ENCODE data around the gene TTC28.

The TTC28 gene

GRCh38 chr22:28411125-28411524, 268.5 kb downstream of the TTC28 start:
- H3K79me1 ChIP-seq (replicated peaks; ENCODE audit: low read length, poor library complexity, severe bottlenecking) = peaks cover 8% of the 10 kb centered on the region

GRCh38 chr22:28410050-28410816, 269.4 kb downstream of the TTC28 start:
- H3K4ac ChIP-seq (ENCODE audit: low read depth in 1 of 2, low read length in 2 of 2) = no peak overlapping the region
- no peak overlapping the region for H4K91ac ChIP-seq (ENCODE audit: low read length)
- H2BK12ac ChIP-seq (ENCODE audit: low read length in 2 of 2) = no peak overlapping the region
- no peak overlapping the region for H3K23ac ChIP-seq (ENCODE audit: low read length in 2 of 2)
- H3K14ac ChIP-seq (ENCODE audit: low read length in 2 of 2) = no peak overlapping the region
- H3K4me3 ChIP-seq (ENCODE audit: insufficient read depth in 1 of 2, low read depth in 1 of 2, low read length in 2 of 2) = peak overlapping the region in 1 of 2 experiments; percentile 29
- H2AK5ac ChIP-seq (ENCODE audit: low read length, severe bottlenecking) = no peak overlapping the region
- no peak overlapping the region for H2AFZ ChIP-seq (ENCODE audit: low read depth, low read length)
- no peak overlapping the region for H3K27ac ChIP-seq (ENCODE audit: low read length, poor library complexity, severe bottlenecking)
- DNase-seq = peak; percentile 50
- 30% methylated on average over 2 of the region's 3 CpGs for WGBS
- no peak overlapping the region for H3K18ac ChIP-seq (ENCODE audit: low read depth in 1 of 2, low read length in 2 of 2)
- no peak overlapping the region for H2BK5ac ChIP-seq (ENCODE audit: low read depth, low read length, poor library complexity, severe bottlenecking)
- H3K36me3 ChIP-seq (ENCODE audit: control insufficient read depth in 1 of 2, insufficient read depth in 2 of 2, low read depth in 1 of 2, low read length in 2 of 2) = no peaks in the 10 kb centered on the region
- H3K4me2 ChIP-seq (ENCODE audit: low read length, poor library complexity, severe bottlenecking) = no peak overlapping the region
- no peak overlapping the region for H2BK15ac ChIP-seq (ENCODE audit: low read depth, poor library complexity, severe bottlenecking)
- no peak overlapping the region for H2BK120ac ChIP-seq (ENCODE audit: low read depth, low read length)
- H3K27me3 ChIP-seq (ENCODE audit: control insufficient read depth in 1 of 2, insufficient read depth in 1 of 2, low read length in 2 of 2) = no peaks in the 10 kb centered on the region
- peaks cover 7% of the 10 kb centered on the region for H3K79me1 ChIP-seq (replicated peaks; ENCODE audit: low read length, poor library complexity, severe bottlenecking)
- H3K4me1 ChIP-seq (ENCODE audit: control insufficient read depth, insufficient read depth, low read depth, low read length) = no peaks in the 10 kb centered on the region
- no peaks in the 10 kb centered on the region for H3K9me3 ChIP-seq (ENCODE audit: control insufficient read depth, low read length)
- peak overlapping the region; percentile 55 for H3K9ac ChIP-seq (ENCODE audit: low read length)
- H4K8ac ChIP-seq (ENCODE audit: low read length) = no peak overlapping the region

More at GRCh38 chr22:28411125-28411524, 268.5 kb downstream of the TTC28 start:
- H4K91ac ChIP-seq (ENCODE audit: low read length) = no peak overlapping the region
- H3K4ac ChIP-seq (ENCODE audit: low read depth in 1 of 2, low read length in 2 of 2) = no peak overlapping the region
- H2AFZ ChIP-seq (ENCODE audit: low read depth, low read length) = no peak overlapping the region
- no peak overlapping the region for H3K23ac ChIP-seq (ENCODE audit: low read length in 2 of 2)
- H3K14ac ChIP-seq (ENCODE audit: low read length in 2 of 2) = no peak overlapping the region
- no peak for DNase-seq
- H2AK5ac ChIP-seq (ENCODE audit: low read length, severe bottlenecking) = no peak overlapping the region
- no peak overlapping the region for H2BK12ac ChIP-seq (ENCODE audit: low read length in 2 of 2)
- no peak overlapping the region for H2BK120ac ChIP-seq (ENCODE audit: low read depth, low read length)
- no peak overlapping the region for H2BK5ac ChIP-seq (ENCODE audit: low read depth, low read length, poor library complexity, severe bottlenecking)
- H3K27ac ChIP-seq (ENCODE audit: low read length, poor library complexity, severe bottlenecking) = no peak overlapping the region
- H3K27me3 ChIP-seq (ENCODE audit: control insufficient read depth in 1 of 2, insufficient read depth in 1 of 2, low read length in 2 of 2) = no peaks in the 10 kb centered on the region
- H3K4me2 ChIP-seq (ENCODE audit: low read length, poor library complexity, severe bottlenecking) = no peak overlapping the region
- no peak overlapping the region for H2BK15ac ChIP-seq (ENCODE audit: low read depth, poor library complexity, severe bottlenecking)
- H3K4me1 ChIP-seq (ENCODE audit: control insufficient read depth, insufficient read depth, low read depth, low read length) = no peaks in the 10 kb centered on the region
- H3K36me3 ChIP-seq (ENCODE audit: control insufficient read depth in 1 of 2, insufficient read depth in 2 of 2, low read depth in 1 of 2, low read length in 2 of 2) = no peaks in the 10 kb centered on the region
- WGBS = 86% methylated on average over 4 of the region's 4 CpGs
- H3K4me3 ChIP-seq (ENCODE audit: insufficient read depth in 1 of 2, low read depth in 1 of 2, low read length in 2 of 2) = no peak overlapping the region
- no peak overlapping the region for H3K9ac ChIP-seq (ENCODE audit: low read length)
- no peak overlapping the region for H4K8ac ChIP-seq (ENCODE audit: low read length)
- no peak overlapping the region for H3K18ac ChIP-seq (ENCODE audit: low read depth in 1 of 2, low read length in 2 of 2)
- no peaks in the 10 kb centered on the region for H3K9me3 ChIP-seq (ENCODE audit: control insufficient read depth, low read length)

DNA sequence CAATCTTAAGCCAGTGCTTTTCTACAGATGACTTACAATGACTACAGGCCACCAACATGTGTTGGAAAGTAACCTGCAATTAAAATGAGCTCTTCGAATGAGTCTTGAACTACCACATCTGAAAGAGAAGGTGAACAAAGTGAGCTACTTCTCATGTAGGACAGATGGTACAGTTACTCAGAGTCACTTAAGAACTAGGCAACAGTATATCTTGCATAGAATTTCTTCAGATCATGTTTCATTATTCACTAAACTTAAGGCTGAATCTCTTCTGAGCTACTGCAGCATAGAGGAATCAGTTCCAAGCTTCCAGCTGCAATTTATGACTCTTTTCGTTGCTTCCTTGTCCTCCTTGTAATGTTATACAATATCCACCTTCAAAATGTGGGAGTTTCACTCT, 270.9 kb downstream of the TTC28 start:
- no peak overlapping the region for H4K91ac ChIP-seq (ENCODE audit: low read length)
- H3K9ac ChIP-seq (ENCODE audit: low read length) = peak overlapping the region; percentile 12
- no peak overlapping the region for H2BK120ac ChIP-seq (ENCODE audit: low read depth, low read length)
- H3K27me3 ChIP-seq (ENCODE audit: control insufficient read depth in 1 of 2, insufficient read depth in 1 of 2, low read length in 2 of 2) = no peaks in the 10 kb centered on the region
- H3K79me1 ChIP-seq (replicated peaks; ENCODE audit: low read length, poor library complexity, severe bottlenecking) = peaks cover 8% of the 10 kb centered on the region
- H3K4me1 ChIP-seq (ENCODE audit: control insufficient read depth, insufficient read depth, low read depth, low read length) = no peaks in the 10 kb centered on the region
- no peak overlapping the region for H2BK15ac ChIP-seq (ENCODE audit: low read depth, poor library complexity, severe bottlenecking)
- no peak overlapping the region for H3K23ac ChIP-seq (ENCODE audit: low read length in 2 of 2)
- WGBS = 100% methylated on average over 1 of the region's 2 CpGs
- H3K4me3 ChIP-seq (ENCODE audit: insufficient read depth in 1 of 2, low read depth in 1 of 2, low read length in 2 of 2) = no peak overlapping the region
- H4K8ac ChIP-seq (ENCODE audit: low read length) = no peak overlapping the region
- no peaks in the 10 kb centered on the region for H3K36me3 ChIP-seq (ENCODE audit: control insufficient read depth in 1 of 2, insufficient read depth in 2 of 2, low read depth in 1 of 2, low read length in 2 of 2)
- H3K14ac ChIP-seq (ENCODE audit: low read length in 2 of 2) = no peak overlapping the region
- H2AFZ ChIP-seq (ENCODE audit: low read depth, low read length) = no peak overlapping the region
- no peak overlapping the region for H3K4ac ChIP-seq (ENCODE audit: low read depth in 1 of 2, low read length in 2 of 2)
- no peak overlapping the region for H3K27ac ChIP-seq (ENCODE audit: low read length, poor library complexity, severe bottlenecking)
- H3K9me3 ChIP-seq (ENCODE audit: control insufficient read depth, low read length) = no peaks in the 10 kb centered on the region
- H2BK12ac ChIP-seq (ENCODE audit: low read length in 2 of 2) = no peak overlapping the region
- no peak overlapping the region for H3K18ac ChIP-seq (ENCODE audit: low read depth in 1 of 2, low read length in 2 of 2)
- H2AK5ac ChIP-seq (ENCODE audit: low read length, severe bottlenecking) = no peak overlapping the region
- no peak for DNase-seq
- no peak overlapping the region for H3K4me2 ChIP-seq (ENCODE audit: low read length, poor library complexity, severe bottlenecking)
- H2BK5ac ChIP-seq (ENCODE audit: low read depth, low read length, poor library complexity, severe bottlenecking) = no peak overlapping the region

GRCh38 chr22:28407645-28408044, 272.0 kb downstream of the TTC28 start:
- Histone ChIP-seq H3K4me2 (ENCODE audit: low read length, poor library complexity, severe bottlenecking) (no peak overlapping the region), H3K27ac (ENCODE audit: low read length, poor library complexity, severe bottlenecking) (no peak overlapping the region), H2BK120ac (ENCODE audit: low read depth, low read length) (no peak overlapping the region), H2AK5ac (ENCODE audit: low read length, severe bottlenecking) (no peak overlapping the region), H2BK5ac (ENCODE audit: low read depth, low read length, poor library complexity, severe bottlenecking) (no peak overlapping the region), H3K18ac (ENCODE audit: low read depth in 1 of 2, low read length in 2 of 2) (no peak overlapping the region), H2BK15ac (ENCODE audit: low read depth, poor library complexity, severe bottlenecking) (no peak overlapping the region), H3K14ac (ENCODE audit: low read length in 2 of 2) (no peak overlapping the region), H4K8ac (ENCODE audit: low read length) (no peak overlapping the region), H2AFZ (ENCODE audit: low read depth, low read length) (no peak overlapping the region), H2BK12ac (ENCODE audit: low read length in 2 of 2) (no peak overlapping the region), H3K36me3 (ENCODE audit: control insufficient read depth in 1 of 2, insufficient read depth in 2 of 2, low read depth in 1 of 2, low read length in 2 of 2) (no peaks in the 10 kb centered on the region), H3K4me3 (ENCODE audit: insufficient read depth in 1 of 2, low read depth in 1 of 2, low read length in 2 of 2) (no peak overlapping the region), H3K27me3 (ENCODE audit: control insufficient read depth in 1 of 2, insufficient read depth in 1 of 2, low read length in 2 of 2) (no peaks in the 10 kb centered on the region), H3K79me1 (replicated peaks; ENCODE audit: low read length, poor library complexity, severe bottlenecking) (peaks cover 8% of the 10 kb centered on the region), H3K23ac (ENCODE audit: low read length in 2 of 2) (no peak overlapping the region), H4K91ac (ENCODE audit: low read length) (no peak overlapping the region), H3K4ac (ENCODE audit: low read depth in 1 of 2, low read length in 2 of 2) (no peak overlapping the region), H3K9ac (ENCODE audit: low read length) (no peak overlapping the region), H3K9me3 (ENCODE audit: control insufficient read depth, low read length) (no peaks in the 10 kb centered on the region), H3K4me1 (ENCODE audit: control insufficient read depth, insufficient read depth, low read depth, low read length) (no peaks in the 10 kb centered on the region)
- 100% methylated on average over 1 of the region's 4 CpGs for WGBS
- no peak for DNase-seq
